ENCODE data around the gene MEST. TPM values are rescaled to one million over a fixed set of nuclear protein-coding genes. Genes with fewer than 3 reads are reported as not detected.

Gene MEST
- total and polyA plus RNA-seq, 2 experiments from 2014 or later = 56.2 to 91.6 TPM

DNA sequence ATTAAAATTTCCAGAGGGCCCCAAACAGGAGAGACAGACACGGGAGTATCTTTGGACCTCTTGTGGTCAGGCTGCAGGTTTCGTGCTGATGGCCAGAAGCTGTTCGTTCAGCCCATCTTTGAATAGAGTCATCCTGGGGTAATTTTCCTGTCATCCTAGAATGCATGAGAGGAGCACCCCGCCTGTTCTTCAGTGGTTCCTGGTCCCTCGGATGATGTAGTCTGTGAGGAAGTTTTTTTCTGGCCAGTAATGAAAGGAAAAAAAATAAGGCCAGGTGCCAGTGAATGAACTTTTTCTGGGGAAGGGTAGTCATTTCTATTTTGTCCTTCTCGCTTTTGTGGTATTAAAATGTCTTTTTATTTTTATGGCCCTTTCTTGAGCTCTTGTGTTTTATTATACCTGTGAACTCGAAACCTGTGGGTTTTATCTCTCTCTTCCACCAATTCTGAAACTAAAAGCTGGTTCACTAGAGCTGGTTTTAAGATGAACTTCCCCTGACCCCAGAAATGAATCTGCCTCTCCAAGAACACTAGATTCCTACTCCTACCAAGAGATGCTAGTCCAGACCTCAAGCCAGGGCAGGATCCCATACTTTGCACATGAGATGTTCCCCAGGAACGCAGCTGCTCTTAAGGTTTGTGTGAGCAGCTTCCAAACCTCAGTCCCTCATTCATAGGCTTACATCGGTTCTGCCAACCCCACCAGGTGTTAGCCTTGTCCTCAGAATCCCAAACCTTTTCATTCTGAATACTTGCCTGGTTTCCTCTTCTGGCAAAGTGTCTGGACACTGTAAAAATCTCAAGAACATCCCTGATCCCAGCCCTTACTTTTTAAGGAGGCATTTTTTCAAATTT lies 15.4 kb upstream of the MEST start:
- H3K27me3 ChIP-seq = no peaks in the 10 kb centered on the region
- no peaks in the 10 kb centered on the region for H3K4me1 ChIP-seq (ENCODE audit: low read depth)
- H3K36me3 ChIP-seq = no peaks in the 10 kb centered on the region
- H3K4me3 ChIP-seq = no peak overlapping the region
- no peak for DNase-seq (ENCODE audit: low read depth in 1 of 2, low spot score in 1 of 2)
- TF ChIP-seq, protein P1, sequence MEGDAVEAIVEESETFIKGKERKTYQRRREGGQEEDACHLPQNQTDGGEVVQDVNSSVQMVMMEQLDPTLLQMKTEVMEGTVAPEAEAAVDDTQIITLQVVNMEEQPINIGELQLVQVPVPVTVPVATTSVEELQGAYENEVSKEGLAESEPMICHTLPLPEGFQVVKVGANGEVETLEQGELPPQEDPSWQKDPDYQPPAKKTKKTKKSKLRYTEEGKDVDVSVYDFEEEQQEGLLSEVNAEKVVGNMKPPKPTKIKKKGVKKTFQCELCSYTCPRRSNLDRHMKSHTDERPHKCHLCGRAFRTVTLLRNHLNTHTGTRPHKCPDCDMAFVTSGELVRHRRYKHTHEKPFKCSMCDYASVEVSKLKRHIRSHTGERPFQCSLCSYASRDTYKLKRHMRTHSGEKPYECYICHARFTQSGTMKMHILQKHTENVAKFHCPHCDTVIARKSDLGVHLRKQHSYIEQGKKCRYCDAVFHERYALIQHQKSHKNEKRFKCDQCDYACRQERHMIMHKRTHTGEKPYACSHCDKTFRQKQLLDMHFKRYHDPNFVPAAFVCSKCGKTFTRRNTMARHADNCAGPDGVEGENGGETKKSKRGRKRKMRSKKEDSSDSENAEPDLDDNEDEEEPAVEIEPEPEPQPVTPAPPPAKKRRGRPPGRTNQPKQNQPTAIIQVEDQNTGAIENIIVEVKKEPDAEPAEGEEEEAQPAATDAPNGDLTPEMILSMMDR (IDR thresholded peaks at IDR 0.05; ENCODE audit: low read depth, low read length) = no peak
- H3K9me3 ChIP-seq (ENCODE audit: low read depth) = no peaks in the 10 kb centered on the region
- no peak overlapping the region for H3K27ac ChIP-seq

DNA sequence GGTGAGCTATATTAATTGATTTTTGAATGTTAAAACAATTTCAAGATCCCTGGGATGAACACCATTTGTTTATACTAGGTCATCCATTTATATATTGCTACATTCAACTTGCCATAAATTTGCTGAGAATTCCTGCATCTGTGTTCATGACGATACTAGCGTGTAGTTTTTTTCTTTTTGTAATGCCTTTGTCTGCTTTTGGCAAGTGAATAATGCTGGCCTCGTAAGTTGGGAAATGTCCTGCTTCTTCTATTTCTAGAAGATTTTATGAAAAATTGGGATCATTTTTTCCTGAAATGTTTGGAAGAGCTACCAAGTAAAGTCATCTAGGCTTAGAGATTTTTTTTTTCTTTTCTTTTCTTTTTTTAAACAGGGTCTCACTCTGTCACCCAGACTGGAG lies 12.9 kb upstream of the MEST start:
- H3K27ac ChIP-seq = no peak overlapping the region
- no peaks in the 10 kb centered on the region for H3K36me3 ChIP-seq
- no peaks in the 10 kb centered on the region for H3K9me3 ChIP-seq (ENCODE audit: low read depth)
- H3K4me3 ChIP-seq = no peak overlapping the region
- DNase-seq (ENCODE audit: low read depth in 1 of 2, low spot score in 1 of 2) = no peak
- no peaks in the 10 kb centered on the region for H3K4me1 ChIP-seq (ENCODE audit: low read depth)
- TF ChIP-seq, protein P1 (IDR thresholded peaks at IDR 0.05; ENCODE audit: low read depth, low read length) = no peak
- H3K27me3 ChIP-seq = no peaks in the 10 kb centered on the region

DNA sequence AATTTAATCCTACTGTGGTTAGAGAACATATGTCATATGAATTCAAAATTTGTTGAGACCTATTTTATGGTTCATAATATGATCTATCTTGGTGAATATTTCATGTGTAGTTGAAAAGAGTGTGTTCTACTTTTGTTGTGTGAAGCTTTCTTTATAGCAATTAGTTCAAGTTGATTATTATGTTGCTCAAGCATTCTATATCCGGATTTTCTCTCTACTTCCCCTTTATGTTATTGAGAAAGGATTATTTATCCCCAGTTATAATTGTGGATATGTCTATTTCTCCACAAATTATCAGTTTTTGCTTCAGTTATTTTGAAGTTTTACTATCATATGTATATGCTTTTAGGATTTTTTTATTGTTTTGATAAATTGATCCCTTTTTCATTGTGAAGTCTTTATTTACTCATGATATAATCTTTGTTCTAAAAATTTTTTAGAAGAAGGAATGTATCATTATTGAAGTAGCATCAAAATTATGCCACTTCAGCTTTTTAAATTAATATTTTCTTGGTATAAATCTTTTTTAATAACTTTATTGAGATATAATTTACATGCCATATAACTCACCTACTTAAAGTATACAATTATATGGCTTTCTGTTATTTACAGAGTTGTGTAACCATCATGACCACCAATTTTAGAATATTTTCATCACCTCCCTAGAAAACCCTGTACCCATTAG lies 12.0 kb upstream of the MEST start:
- no peak for DNase-seq (ENCODE audit: low read depth in 1 of 2, low spot score in 1 of 2)
- Histone ChIP-seq H3K27me3 (no peaks in the 10 kb centered on the region), H3K9me3 (ENCODE audit: low read depth) (no peaks in the 10 kb centered on the region), H3K36me3 (no peaks in the 10 kb centered on the region), H3K4me3 (no peak overlapping the region), H3K4me1 (ENCODE audit: low read depth) (no peaks in the 10 kb centered on the region), H3K27ac (no peak overlapping the region)
- TF ChIP-seq, protein P1 (IDR thresholded peaks at IDR 0.05; ENCODE audit: low read depth, low read length) = no peak

DNA sequence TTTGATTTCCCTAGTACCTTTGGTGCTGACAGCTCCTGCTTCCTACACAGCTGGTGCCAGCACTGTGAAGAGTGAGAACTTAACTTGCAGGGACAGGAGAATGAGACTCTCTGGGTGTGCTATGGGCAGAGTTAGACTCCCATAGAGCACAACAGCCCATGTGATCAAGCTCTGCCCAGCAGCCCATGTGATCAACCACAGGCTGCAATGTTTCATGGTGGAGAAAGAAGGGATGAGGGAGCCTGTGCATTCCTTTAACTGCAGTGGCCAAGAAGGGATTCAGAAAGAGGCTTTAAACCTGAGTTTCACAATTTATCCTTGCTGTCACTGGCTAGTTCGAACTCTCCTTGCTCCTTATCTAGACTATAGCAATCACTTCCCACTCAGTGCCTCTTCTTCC lies 10.0 kb upstream of the MEST start:
- Histone ChIP-seq H3K27ac (no peak overlapping the region), H3K4me3 (no peak overlapping the region)
- TF ChIP-seq, protein P1 (IDR thresholded peaks at IDR 0.05; ENCODE audit: low read depth, low read length) = no peak

DNA sequence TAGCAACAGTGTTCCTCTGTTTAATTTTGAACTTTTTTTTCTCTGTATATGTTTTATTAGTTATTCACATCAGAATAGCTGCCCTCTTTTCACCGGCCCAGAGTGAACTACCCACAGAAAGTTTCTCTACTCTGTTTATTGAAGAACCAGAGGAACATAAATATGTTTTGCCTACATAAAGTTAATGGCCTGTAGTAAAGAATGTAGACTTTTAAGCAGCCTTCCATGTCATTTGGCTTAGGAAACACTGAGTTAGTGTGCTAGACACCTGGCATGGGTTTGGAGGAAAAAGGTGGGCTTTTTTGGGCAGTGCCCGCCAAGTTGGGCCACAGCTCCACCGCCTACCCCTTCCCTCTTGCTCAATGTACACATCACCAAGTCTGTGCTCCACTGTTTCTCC lies 8.9 kb upstream of the MEST start:
- Histone ChIP-seq H3K9me3 (ENCODE audit: low read depth) (no peaks in the 10 kb centered on the region), H3K27ac (no peak overlapping the region), H3K4me1 (ENCODE audit: low read depth) (no peaks in the 10 kb centered on the region), H3K4me3 (no peak overlapping the region), H3K27me3 (no peaks in the 10 kb centered on the region), H3K36me3 (no peaks in the 10 kb centered on the region)
- TF ChIP-seq, protein P1 (IDR thresholded peaks at IDR 0.05; ENCODE audit: low read depth, low read length) = no peak
- no peak for DNase-seq (ENCODE audit: low read depth in 1 of 2, low spot score in 1 of 2)

More for the DNA sequence above, 10.0 kb upstream of the MEST start:
- H3K9me3 ChIP-seq (ENCODE audit: low read depth) = no peaks in the 10 kb centered on the region
- H3K4me1 ChIP-seq (ENCODE audit: low read depth) = no peaks in the 10 kb centered on the region
- peak in 1 of 2 donors; percentile 85 for DNase-seq (ENCODE audit: low read depth in 1 of 2, low spot score in 1 of 2)
- no peaks in the 10 kb centered on the region for H3K27me3 ChIP-seq
- no peaks in the 10 kb centered on the region for H3K36me3 ChIP-seq

Data from cardiac muscle cell (in vitro differentiated cells and primary cell).